ENCODE measurements around the gene CCDC154. TPM values are rescaled to one million over a fixed set of nuclear protein-coding genes. Genes with fewer than 3 reads are reported as not detected.

CCDC154 gene
- total and polyA plus RNA-seq, 2 donors (not counting 3 experiments of a cell fraction or from before 2014, with no cell fraction given) = 0.65 to 0.75 TPM

DNA sequence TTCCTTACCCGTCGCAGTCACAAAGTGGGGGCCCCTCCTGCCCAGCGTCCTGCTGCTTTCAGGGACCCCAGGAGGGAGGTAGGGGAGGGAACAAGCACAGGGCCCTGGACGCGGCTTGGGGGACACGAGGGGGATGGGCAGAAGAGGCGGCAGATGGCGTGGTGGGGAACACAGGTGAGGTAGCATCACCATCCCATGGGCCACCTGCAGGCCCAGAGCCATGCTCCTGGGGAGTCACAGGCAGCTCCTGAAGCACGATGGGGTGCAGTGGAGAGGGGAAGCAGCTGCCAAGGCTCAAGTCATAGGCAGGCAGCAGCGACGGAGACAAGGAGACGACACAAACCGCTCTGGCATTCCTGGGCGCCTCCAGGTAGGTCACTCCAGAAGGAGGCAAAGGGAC lies 40.6 kb downstream of the CCDC154 start:
- Histone ChIP-seq H3K9ac (replicated peaks; ENCODE audit: extremely low read depth, insufficient read depth, low read length) (no peak overlapping the region), H4K20me1 (replicated peaks; ENCODE audit: control insufficient read depth, extremely low read depth, insufficient read depth, low read length) (no peaks in the 10 kb centered on the region), H3K4me2 (ENCODE audit: insufficient read depth, low read length) (no peak overlapping the region), H3K36me3 (ENCODE audit: control insufficient read depth in 2 of 2, extremely low read depth in 1 of 2, insufficient read depth in 2 of 2, low read length in 2 of 2) (peaks cover 0 to 18% of the 10 kb centered on the region in 2 experiments), H3K9me3 (replicated peaks; ENCODE audit: control insufficient read depth, insufficient read depth, low read length) (no peaks in the 10 kb centered on the region), H3K79me2 (ENCODE audit: control insufficient read depth, insufficient read depth, low read length) (no peaks in the 10 kb centered on the region), H3K27ac (ENCODE audit: insufficient read depth, low read depth, low read length) (no peak overlapping the region), H3K4me3 (replicated peaks in 1 of 3; ENCODE audit: insufficient read depth in 1 of 3, low read depth in 1 of 3, low read length in 3 of 3) (no peak overlapping the region), H2AFZ (ENCODE audit: low read depth, low read length) (no peak overlapping the region), H3K27me3 (ENCODE audit: control insufficient read depth in 2 of 2, insufficient read depth in 2 of 2, low read length in 2 of 2) (no peaks in the 10 kb centered on the region), H3K4me1 (ENCODE audit: control insufficient read depth, extremely low read depth, insufficient read depth, low read length) (peaks cover 5% of the 10 kb centered on the region), H3K9me1 (replicated peaks; ENCODE audit: control insufficient read depth, extremely low read depth, insufficient read depth, low read length) (no peaks in the 10 kb centered on the region)
- no peak for DNase-seq (ENCODE audit: low read depth, low spot score)
- ChIA-PET CTCF (no interaction called here), POLR2A (no interaction called here)
- BruUV-seq (replicated peaks) = no TSS peak
- no peak for TF ChIP-seq GATA2 (IDR thresholded peaks at IDR 0.05; ENCODE audit: insufficient read depth, insufficient read length, low read depth, low read length)
- TF ChIP-seq, protein P1, sequence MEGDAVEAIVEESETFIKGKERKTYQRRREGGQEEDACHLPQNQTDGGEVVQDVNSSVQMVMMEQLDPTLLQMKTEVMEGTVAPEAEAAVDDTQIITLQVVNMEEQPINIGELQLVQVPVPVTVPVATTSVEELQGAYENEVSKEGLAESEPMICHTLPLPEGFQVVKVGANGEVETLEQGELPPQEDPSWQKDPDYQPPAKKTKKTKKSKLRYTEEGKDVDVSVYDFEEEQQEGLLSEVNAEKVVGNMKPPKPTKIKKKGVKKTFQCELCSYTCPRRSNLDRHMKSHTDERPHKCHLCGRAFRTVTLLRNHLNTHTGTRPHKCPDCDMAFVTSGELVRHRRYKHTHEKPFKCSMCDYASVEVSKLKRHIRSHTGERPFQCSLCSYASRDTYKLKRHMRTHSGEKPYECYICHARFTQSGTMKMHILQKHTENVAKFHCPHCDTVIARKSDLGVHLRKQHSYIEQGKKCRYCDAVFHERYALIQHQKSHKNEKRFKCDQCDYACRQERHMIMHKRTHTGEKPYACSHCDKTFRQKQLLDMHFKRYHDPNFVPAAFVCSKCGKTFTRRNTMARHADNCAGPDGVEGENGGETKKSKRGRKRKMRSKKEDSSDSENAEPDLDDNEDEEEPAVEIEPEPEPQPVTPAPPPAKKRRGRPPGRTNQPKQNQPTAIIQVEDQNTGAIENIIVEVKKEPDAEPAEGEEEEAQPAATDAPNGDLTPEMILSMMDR (IDR thresholded peaks at IDR 0.05; ENCODE audit: extremely low read depth in 1 of 2, insufficient read depth in 1 of 2, low read depth in 1 of 2, low read length in 2 of 2) = no peak
- TF ChIP-seq JUN (IDR thresholded peaks at IDR 0.05; ENCODE audit: borderline replicate concordance, insufficient read depth, insufficient read length, low read depth) = no peak
- no peak for TF ChIP-seq POLR2A (IDR thresholded peaks at IDR 0.05; ENCODE audit: low read depth, low read length)
- TF ChIP-seq MYC (IDR thresholded peaks at IDR 0.05; ENCODE audit: low read depth, low read length) = no peak
- no peak for TF ChIP-seq FOS (IDR thresholded peaks at IDR 0.05; ENCODE audit: borderline replicate concordance, insufficient read depth, low read length)
- TF ChIP-seq, protein P2, sequence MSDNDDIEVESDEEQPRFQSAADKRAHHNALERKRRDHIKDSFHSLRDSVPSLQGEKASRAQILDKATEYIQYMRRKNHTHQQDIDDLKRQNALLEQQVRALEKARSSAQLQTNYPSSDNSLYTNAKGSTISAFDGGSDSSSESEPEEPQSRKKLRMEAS (IDR thresholded peaks at IDR 0.05; ENCODE audit: insufficient read depth, insufficient read length) = no peak
- TF ChIP-seq EZH2 (IDR thresholded peaks at IDR 0.05; ENCODE audit: borderline replicate concordance, low read depth, low read length, severe bottlenecking) = no peak
- TF ChIP-seq POLR2AphosphoS5 (IDR thresholded peaks at IDR 0.05; ENCODE audit: insufficient read depth, low read depth, low read length) = no peak
- intact Hi-C loops (cut with micrococcal nuclease) = loop anchor here (10.0 kb wide), 1 partner anchor 99 kb away; the partner anchor contains the start of gene UBE2I
- no peak for FAIRE-seq
- dilution Hi-C loops (cut with MboI; ENCODE audit: extremely low pct_ligation_motif_present, low sequenced_read_pairs) = no loop called here

Measured in endothelial cell of umbilical vein (primary cell).